Motor neuron (in vitro differentiated cells): ENCODE data around the gene DHX29. TPM values are rescaled to one million over a fixed set of nuclear protein-coding genes. Genes with fewer than 3 reads are reported as not detected.

Source experiments
- ATAC-seq, 8 experiments: fragments of 200-7000 bp; cut with Tn5 transposase; replicated peaks in 6 of 8; 2 replicates each; pipeline ENCODE4 v1.8.0; 2021; ENCODE audit warnings: mild to moderate bottlenecking in 8 of 8, moderate library complexity in 8 of 8
- H3K27ac ChIP-seq, 2 donors: fragments of 250-450 bp; sonication (Bioruptor Pico); 2 replicates each; pipeline ENCODE4 v1.9.0; 2021; ENCODE audit warnings: antibody characterized with exemption in 2 of 2, mild to moderate bottlenecking in 2 of 2, moderate library complexity in 1 of 2
- H3K4me1 ChIP-seq, 2 donors: fragments of 250-450 bp; sonication (Bioruptor Pico); replicated peaks in 1 of 2; 2 replicates each; pipeline ENCODE4 v1.6.1; 2021; ENCODE audit warnings: antibody characterized with exemption in 2 of 2, mild to moderate bottlenecking in 2 of 2, moderate library complexity in 1 of 2
- H3K4me3 ChIP-seq, 5 donors: fragments of 250-450 bp; sonication (Bioruptor Pico); 2 replicates each; pipeline ENCODE4 v1.9.0; 2021; ENCODE audit warnings: antibody characterized with exemption in 5 of 5, mild to moderate bottlenecking in 5 of 5, moderate library complexity in 4 of 5
- WGBS, 10 experiments: fragments of 450-650 bp; shearing (Covaris generic); methylation state at CpG; one replicate each; pipeline ENCODE4 v1.0.0; 2022; 5-methylcytosine and 5-hydroxymethylcytosine counted together
- in situ Hi-C, 9 experiments: fragments of 400-800 bp; cut with MboI; loops; one replicate each; pipeline ENCODE4 v1.15.0; 2021; ENCODE audit warnings: low sequenced_read_pairs in 9 of 9, low pct_unique_long_range_greater_than_20kb in 2 of 9; ENCODE audit not compliant: unreplicated experiment in 9 of 9
- total RNA-seq, 8 experiments: library from RNA; unstranded; fragments of 300-600 nt; gene quantifications; 2 replicates each; pipeline versions ENCODE4 v1.2.3 to v1.2.4, GENCODE V29; 2022

DHX29 gene
- total RNA-seq, 8 experiments from 2014 or later = 20.9 to 32.4 (median 24.6) TPM

GRCh38 chr5:55306641-55307382 lies 682 bp downstream of the DHX29 start:
- Histone ChIP-seq H3K4me1 (peaks cover 15 to 28% of the 10 kb centered on the region in 2 donors), H3K27ac (peak overlapping the region; percentile 96 to 98), H3K4me3 (peak overlapping the region; percentile 68 to 90 (median 86))
- in situ Hi-C loops = no loop called here
- peak in 1 of 8 experiments; percentile 1 for ATAC-seq
- WGBS, 10 experiments = 0 to 15% (median 5%) methylated on average over 1 to 10 of the region's 12 CpGs; no CpG with 5 or more reads in 1 of the 10 experiments

DNA sequence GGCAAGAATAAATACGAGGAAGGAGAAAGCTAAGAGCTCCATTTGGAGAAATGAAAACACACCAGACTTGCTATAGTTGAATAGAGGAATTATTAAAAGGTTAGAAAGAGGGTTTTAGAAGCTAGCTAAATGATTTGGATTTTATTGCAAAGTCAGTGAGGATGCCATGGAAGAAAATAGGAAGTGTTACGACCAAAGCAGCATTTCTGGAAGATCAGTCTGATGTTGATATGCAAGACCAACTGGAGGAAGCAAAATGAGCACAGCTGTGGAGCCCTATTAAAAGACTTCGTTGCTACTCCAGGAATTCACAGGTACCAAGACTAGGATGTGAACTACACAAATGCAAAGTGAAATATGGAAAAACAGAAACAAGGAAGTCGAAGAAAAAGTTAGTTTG lies 2.1 kb downstream of the DHX29 start:
- H3K27ac ChIP-seq = no peak overlapping the region
- H3K4me3 ChIP-seq = peak overlapping the region in 1 of 5 donors; percentile 90
- 58 to 100% (median 83%) methylated on average over 3 to 4 of the region's 4 CpGs for WGBS, 10 experiments
- H3K4me1 ChIP-seq = peaks cover 13 to 28% of the 10 kb centered on the region in 2 donors
- no peak for ATAC-seq
- in situ Hi-C loops = no loop called here

GRCh38 chr5:55304584-55304983 lies 2.9 kb downstream of the DHX29 start:
- WGBS, 10 experiments = 67 to 100% (median 96%) methylated on average over 2 to 5 of the region's 6 CpGs
- Histone ChIP-seq H3K4me1 (peaks cover 13 to 23% of the 10 kb centered on the region in 2 donors), H3K4me3 (no peak overlapping the region), H3K27ac (no peak overlapping the region)
- no peak for ATAC-seq
- in situ Hi-C loops = no loop called here

GRCh38 chr5:55303238-55303690 lies 4.2 kb downstream of the DHX29 start:
- WGBS, 10 experiments = 44 to 100% (median 70%) methylated on average over 2 to 4 of the region's 4 CpGs; no CpG with 5 or more reads in 1 of the 10 experiments
- no peak for ATAC-seq
- Histone ChIP-seq H3K4me3 (no peak overlapping the region), H3K4me1 (peaks cover 13 to 16% of the 10 kb centered on the region in 2 donors), H3K27ac (no peak overlapping the region)
- in situ Hi-C loops = no loop called here

DNA sequence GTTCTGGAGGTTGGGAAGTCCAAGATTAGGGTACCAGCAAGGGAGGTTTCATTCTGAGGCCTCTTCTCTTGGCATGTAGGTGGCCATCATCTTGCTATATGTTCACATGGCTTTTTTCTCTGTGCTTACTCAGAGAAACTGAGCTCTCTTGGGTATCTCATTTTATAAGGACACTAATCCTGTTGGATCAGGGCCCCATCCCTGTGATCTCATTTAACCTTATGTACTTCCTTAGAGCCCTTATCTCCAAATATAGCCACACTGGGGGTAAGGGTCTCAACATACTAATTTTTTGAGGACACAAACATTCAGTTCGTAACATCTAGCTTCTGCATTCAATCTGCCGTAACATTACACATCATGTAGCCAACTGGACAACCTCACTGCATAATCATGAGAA lies 6.6 kb downstream of the DHX29 start:
- Histone ChIP-seq H3K4me3 (no peak overlapping the region), H3K4me1 (peaks cover 8 to 11% of the 10 kb centered on the region in 2 donors), H3K27ac (no peak overlapping the region)
- no peak for ATAC-seq
- 87 to 100% (median 100%) methylated on average over 1 to 2 of the region's 2 CpGs; no CpG with 5 or more reads in 4 of the 10 experiments for WGBS, 10 experiments
- in situ Hi-C loops = no loop called here

DNA sequence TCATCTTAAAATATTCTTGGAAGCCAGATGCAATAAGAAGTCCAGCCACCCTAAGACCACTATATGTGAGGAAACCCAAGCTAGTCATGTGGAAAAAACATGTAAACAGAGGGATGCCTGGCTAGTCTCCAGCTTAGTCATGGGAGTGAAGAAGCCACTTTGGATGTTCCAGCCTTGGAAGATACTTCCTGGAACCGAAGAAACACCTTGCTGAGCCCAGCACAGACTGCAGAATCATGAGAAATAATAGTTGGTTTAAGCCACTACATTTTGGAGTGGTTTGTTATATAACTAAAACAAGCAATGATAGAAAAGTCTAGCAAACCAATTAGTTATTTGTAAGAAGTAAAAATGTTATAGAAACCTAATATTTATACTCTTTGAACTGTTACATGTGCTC lies 12.6 kb downstream of the DHX29 start:
- in situ Hi-C loops = no loop called here
- 88 to 100% (median 100%) methylated on average over 1 of the region's 1 CpG; no CpG with 5 or more reads in 5 of the 10 experiments for whole genome bisulfite sequencing, 10 experiments
- H3K27ac ChIP-seq = no peak overlapping the region
- H3K4me3 ChIP-seq = no peak overlapping the region
- no peak for ATAC-seq
- no peaks in the 10 kb centered on the region for H3K4me1 ChIP-seq

- no peak for ATAC-seq
- in situ Hi-C loops = no loop called here
- no peak overlapping the region for H3K27ac ChIP-seq
- no peak overlapping the region for H3K4me3 ChIP-seq
- H3K4me1 ChIP-seq = no peaks in the 10 kb centered on the region
- WGBS, 10 experiments = 86 to 100% (median 100%) methylated on average over 1 to 2 of the region's 2 CpGs
Observed at GRCh38 chr5:55290991-55291390, 16.5 kb downstream of the DHX29 start.

DNA sequence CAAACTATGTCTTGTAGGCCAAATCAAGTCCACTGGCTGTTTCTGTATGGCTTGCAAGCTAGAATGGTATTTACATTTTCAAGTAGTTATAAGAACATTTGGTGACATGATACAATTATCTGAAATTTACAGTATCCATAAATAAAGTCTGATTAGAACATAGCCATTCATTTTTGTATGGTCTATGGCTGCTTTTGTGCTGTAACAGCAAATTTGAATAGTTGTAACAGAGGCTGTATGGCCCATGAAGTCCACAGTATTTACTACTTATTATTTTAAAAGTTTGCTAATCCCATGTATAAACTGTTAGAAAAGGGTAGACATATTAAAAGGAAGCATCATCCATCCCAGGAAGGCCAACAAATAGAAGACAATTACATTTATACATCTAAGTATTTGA lies 17.7 kb downstream of the DHX29 start:
- no peaks in the 10 kb centered on the region for H3K4me1 ChIP-seq
- no peak overlapping the region for H3K4me3 ChIP-seq
- in situ Hi-C loops = no loop called here
- ATAC-seq = no peak
- H3K27ac ChIP-seq = no peak overlapping the region

GRCh38 chr5:55286411-55286933 lies 21.0 kb downstream of the DHX29 start:
- Histone ChIP-seq H3K4me3 (no peak overlapping the region), H3K27ac (no peak overlapping the region), H3K4me1 (no peaks in the 10 kb centered on the region)
- peak in 3 of 8 experiments; percentile 54 to 84 (median 83) for ATAC-seq
- 0 to 100% (median 87%) methylated on average over 1 of the region's 1 CpG; no CpG with 5 or more reads in 2 of the 10 experiments for WGBS, 10 experiments
- in situ Hi-C loops = no loop called here

GRCh38 chr5:55278778-55279177 lies 28.7 kb downstream of the DHX29 start:
- no peaks in the 10 kb centered on the region for H3K4me1 ChIP-seq
- in situ Hi-C loops = no loop called here
- no peak overlapping the region for H3K27ac ChIP-seq
- no peak overlapping the region for H3K4me3 ChIP-seq
- 76 to 100% (median 92%) methylated on average over 3 to 4 of the region's 4 CpGs for WGBS, 10 experiments
- peak in 1 of 8 experiments; percentile 30 for ATAC-seq

DNA sequence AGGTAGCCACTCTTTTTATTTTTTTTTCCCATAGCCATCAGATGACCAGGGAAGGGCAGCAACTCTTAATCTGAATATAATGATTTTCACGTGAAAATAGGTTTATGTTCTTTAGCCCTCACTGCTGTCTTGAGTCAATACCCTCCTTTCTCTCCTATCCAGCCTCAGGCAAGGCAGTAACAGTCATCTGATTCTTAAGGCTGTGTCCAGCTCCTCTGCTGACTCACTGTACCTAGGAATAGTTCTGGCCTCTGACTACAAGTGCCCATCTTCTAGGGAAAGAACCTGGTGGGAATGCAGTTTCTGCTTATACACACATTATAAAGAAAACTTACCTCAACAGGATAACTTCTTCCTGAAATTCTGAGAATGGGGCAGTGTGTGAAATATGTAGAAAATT lies 30.7 kb downstream of the DHX29 start:
- peak in 2 of 8 experiments; percentile 87 to 95 for ATAC-seq
- in situ Hi-C loops = no loop called here
- Histone ChIP-seq H3K4me1 (no peaks in the 10 kb centered on the region), H3K4me3 (no peak overlapping the region), H3K27ac (no peak overlapping the region)
- WGBS, 10 experiments = 20 to 100% (median 91%) methylated on average over 1 of the region's 1 CpG; no CpG with 5 or more reads in 3 of the 10 experiments

DNA sequence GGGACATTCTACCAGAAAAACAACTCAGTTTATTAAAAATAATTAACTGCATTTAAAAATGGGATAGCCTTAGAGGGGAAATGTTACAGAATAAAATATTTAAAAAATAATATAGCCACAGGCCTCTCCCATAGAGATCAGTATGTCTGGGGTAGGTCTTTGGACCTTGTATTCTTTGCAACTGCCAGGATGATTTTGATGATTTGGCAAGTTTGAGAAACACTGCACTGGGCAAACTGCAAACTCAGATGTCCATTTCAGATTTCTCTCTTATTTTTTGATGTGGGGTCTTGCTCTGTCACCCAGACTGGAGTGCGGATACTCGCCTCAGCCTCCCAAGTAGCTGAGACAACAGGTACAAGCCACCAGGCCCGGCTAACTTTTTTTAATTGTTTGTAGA lies 49.2 kb downstream of the DHX29 start:
- no peaks in the 10 kb centered on the region for H3K4me1 ChIP-seq
- no peak overlapping the region for H3K4me3 ChIP-seq
- in situ Hi-C loops = loop anchor here in 1 of 9 experiments (25.0 kb wide), 1 partner anchor 104 kb away; no protein-coding TSS in a partner anchor
- no peak overlapping the region for H3K27ac ChIP-seq
- no peak for ATAC-seq
- WGBS, 10 experiments = 60 to 100% (median 93%) methylated on average over 1 to 3 of the region's 3 CpGs; no CpG with 5 or more reads in 2 of the 10 experiments

- ATAC-seq = no peak
- no peaks in the 10 kb centered on the region for H3K4me1 ChIP-seq
- H3K4me3 ChIP-seq = no peak overlapping the region
- no peak overlapping the region for H3K27ac ChIP-seq
- in situ Hi-C loops = loop anchor here in 1 of 9 experiments (25.0 kb wide), 1 partner anchor 107 kb away; no protein-coding TSS in a partner anchor
- WGBS, 10 experiments = 67 to 100% (median 94%) methylated on average over 1 to 4 of the region's 4 CpGs
Observed at GRCh38 chr5:55254802-55255201, 52.7 kb downstream of the DHX29 start.
